Hepatocyte (in vitro differentiated cells): ENCODE measurements around the gene SLC13A3. TPM values are rescaled to one million over a fixed set of nuclear protein-coding genes. Genes with fewer than 3 reads are reported as not detected.

ENCODE experiments used
- DNase-seq: peaks from one replicate; pipeline ENCODE4 v3.0.0-alpha.2; 2016; ENCODE audit warnings: low spot score
- H2AFZ ChIP-seq: fragments of 200-600 bp; sonication (generic); 2 replicates; pipeline ENCODE4 v1.6.0; 2016; ENCODE audit warnings: antibody characterized with exemption, mild to moderate bottlenecking
- H3K27ac ChIP-seq: fragments of 200-600 bp; sonication (generic); 2 replicates; pipeline ENCODE4 v1.5.1; 2016; ENCODE audit warnings: mild to moderate bottlenecking
- H3K27me3 ChIP-seq: fragments of 200-600 bp; sonication (generic); 2 replicates; pipeline ENCODE4 v1.6.1; 2016
- H3K36me3 ChIP-seq: fragments of 200-600 bp; sonication (generic); replicated peaks from 2 replicates; pipeline ENCODE4 v1.5.1; 2016; ENCODE audit warnings: low read depth; ENCODE audit not compliant: insufficient read depth
- H3K4me1 ChIP-seq: fragments of 200-600 bp; sonication (generic); 2 replicates; pipeline ENCODE4 v1.5.1; 2016; ENCODE audit warnings: mild to moderate bottlenecking, moderate library complexity; ENCODE audit not compliant: insufficient read depth
- H3K4me2 ChIP-seq: fragments of 200-600 bp; sonication (generic); 2 replicates; pipeline ENCODE4 v1.6.0; 2016
- H3K4me3 ChIP-seq: fragments of 200-600 bp; sonication (generic); 2 replicates; pipeline ENCODE4 v1.5.1; 2016; ENCODE audit warnings: mild to moderate bottlenecking
- H3K79me2 ChIP-seq: fragments of 200-600 bp; sonication (generic); 2 replicates; pipeline ENCODE4 v1.6.0; 2017; ENCODE audit warnings: mild to moderate bottlenecking
- H3K9me2 ChIP-seq: fragments of 200-600 bp; sonication (generic); replicated peaks from 2 replicates; pipeline ENCODE4 v1.6.0; 2017; ENCODE audit warnings: mild to moderate bottlenecking; ENCODE audit not compliant: insufficient read depth
- H3K9me3 ChIP-seq: fragments of 200-600 bp; sonication (generic); 2 replicates; pipeline ENCODE4 v1.5.1; 2016; ENCODE audit warnings: low read depth, mild to moderate bottlenecking
- H4K20me1 ChIP-seq: fragments of 200-600 bp; sonication (generic); 2 replicates; pipeline ENCODE4 v1.6.0; 2016; ENCODE audit warnings: mild to moderate bottlenecking; ENCODE audit not compliant: insufficient read depth, poor library complexity, severe bottlenecking
- EZH2 ChIP-seq: fragments of 200-600 bp; sonication (generic); IDR thresholded peaks from 2 replicates; pipeline ENCODE4 v1.6.1; 2016; ENCODE audit warnings: antibody characterized with exemption, mild to moderate bottlenecking, borderline replicate concordance
- EZH2phosphoT487 ChIP-seq: fragments of 200-600 bp; sonication (generic); IDR thresholded peaks from one replicate; pipeline ENCODE4 v1.6.1; 2018; ENCODE audit warnings: antibody characterized with exemption, mild to moderate bottlenecking, low read depth, moderate library complexity; ENCODE audit not compliant: unreplicated experiment, severe bottlenecking
- WGBS: methylation state at CpG from one replicate; pipeline ENCODE4 v1.1.6; 2016; ENCODE audit warnings: low lambda C conversion rate; ENCODE audit errors: missing lambda C conversion rate; 5-methylcytosine and 5-hydroxymethylcytosine counted together
- polyA plus RNA-seq: library from polyadenylated mRNA; unstranded; fragments of >200 nt; fragmentation: Nextera tagmentation; extraction: Ambion mirVana; gene quantifications from 2 replicates; pipeline ENCODE4 v1.2.1, GENCODE V29; 2016
- total RNA-seq: library from RNA; depleted of rRNA; stranded (reverse); fragments of >200 nt; gene quantifications from 2 replicates; pipeline ENCODE4 v1.2.3, GENCODE V29; 2014
- TF ChIP-seq, protein P1 (sequence below): fragments of 200-600 bp; sonication (generic); IDR thresholded peaks from 2 replicates; pipeline ENCODE4 v1.5.1; 2016; ENCODE audit warnings: antibody characterized with exemption, mild to moderate bottlenecking; ENCODE audit not compliant: poor library complexity

SLC13A3 gene
- total and polyA plus RNA-seq, 2 experiments from 2014 or later = 1.8 to 9.4 TPM

DNA sequence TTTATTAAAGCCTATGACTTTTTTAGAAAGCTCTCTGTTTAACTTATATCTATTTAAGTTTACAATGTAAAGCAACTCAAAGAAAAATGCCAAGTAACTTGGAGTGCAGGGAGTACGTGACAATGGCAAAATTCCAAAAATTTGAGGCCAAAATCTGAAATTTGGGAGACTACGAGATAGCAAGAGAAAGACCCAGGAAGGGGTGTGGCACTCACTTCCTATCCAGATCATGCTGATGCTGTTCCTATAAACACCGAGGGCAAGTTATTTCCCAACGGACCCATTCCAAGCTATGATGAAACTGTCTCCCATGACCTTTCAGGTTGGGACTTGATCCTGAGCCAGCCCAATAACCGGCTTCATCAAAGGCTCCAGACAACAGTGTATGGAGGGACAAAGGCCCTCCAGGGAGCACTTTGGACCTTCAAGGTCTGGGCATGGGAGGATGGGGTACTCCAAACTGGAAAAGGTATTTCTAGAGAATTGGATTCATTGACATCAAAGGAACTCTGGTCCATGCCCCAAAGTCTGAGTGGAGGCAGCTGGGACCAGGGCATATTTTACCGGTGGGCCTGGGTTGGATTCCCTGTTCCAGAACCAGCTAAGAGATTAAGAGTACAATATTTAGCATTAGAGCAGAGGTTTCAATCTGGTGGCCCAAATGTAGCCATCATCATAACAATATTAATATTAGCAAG lies 15.7 kb upstream of the SLC13A3 start:
- Histone ChIP-seq H2AFZ (no peak overlapping the region), H3K36me3 (no peaks in the 10 kb centered on the region), H3K4me1 (no peaks in the 10 kb centered on the region), H3K9me2 (no peaks in the 10 kb centered on the region), H3K9me3 (no peaks in the 10 kb centered on the region), H3K4me3 (no peak overlapping the region), H3K4me2 (no peak overlapping the region), H3K79me2 (no peaks in the 10 kb centered on the region), H3K27ac (no peak overlapping the region), H4K20me1 (no peaks in the 10 kb centered on the region), H3K27me3 (no peaks in the 10 kb centered on the region)
- DNase-seq = no peak
- TF ChIP-seq, protein P1, sequence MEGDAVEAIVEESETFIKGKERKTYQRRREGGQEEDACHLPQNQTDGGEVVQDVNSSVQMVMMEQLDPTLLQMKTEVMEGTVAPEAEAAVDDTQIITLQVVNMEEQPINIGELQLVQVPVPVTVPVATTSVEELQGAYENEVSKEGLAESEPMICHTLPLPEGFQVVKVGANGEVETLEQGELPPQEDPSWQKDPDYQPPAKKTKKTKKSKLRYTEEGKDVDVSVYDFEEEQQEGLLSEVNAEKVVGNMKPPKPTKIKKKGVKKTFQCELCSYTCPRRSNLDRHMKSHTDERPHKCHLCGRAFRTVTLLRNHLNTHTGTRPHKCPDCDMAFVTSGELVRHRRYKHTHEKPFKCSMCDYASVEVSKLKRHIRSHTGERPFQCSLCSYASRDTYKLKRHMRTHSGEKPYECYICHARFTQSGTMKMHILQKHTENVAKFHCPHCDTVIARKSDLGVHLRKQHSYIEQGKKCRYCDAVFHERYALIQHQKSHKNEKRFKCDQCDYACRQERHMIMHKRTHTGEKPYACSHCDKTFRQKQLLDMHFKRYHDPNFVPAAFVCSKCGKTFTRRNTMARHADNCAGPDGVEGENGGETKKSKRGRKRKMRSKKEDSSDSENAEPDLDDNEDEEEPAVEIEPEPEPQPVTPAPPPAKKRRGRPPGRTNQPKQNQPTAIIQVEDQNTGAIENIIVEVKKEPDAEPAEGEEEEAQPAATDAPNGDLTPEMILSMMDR = no peak
- TF ChIP-seq EZH2phosphoT487 (no peak), EZH2 (no peak)
- 86% methylated on average over 6 of the region's 6 CpGs for WGBS

- H3K27ac ChIP-seq = no peak overlapping the region
- no peaks in the 10 kb centered on the region for H3K36me3 ChIP-seq
- no peaks in the 10 kb centered on the region for H3K27me3 ChIP-seq
- no peak overlapping the region for H3K4me2 ChIP-seq
- no peaks in the 10 kb centered on the region for H3K9me3 ChIP-seq
- H3K4me1 ChIP-seq = no peaks in the 10 kb centered on the region
- no peaks in the 10 kb centered on the region for H3K9me2 ChIP-seq
- no peaks in the 10 kb centered on the region for H4K20me1 ChIP-seq
- no peak overlapping the region for H2AFZ ChIP-seq
- TF ChIP-seq EZH2phosphoT487 (no peak), EZH2 (no peak)
- TF ChIP-seq, protein P1 = no peak
- H3K4me3 ChIP-seq = no peak overlapping the region
- no peak for DNase-seq
- WGBS = 98% methylated on average over 3 of the region's 3 CpGs
- no peaks in the 10 kb centered on the region for H3K79me2 ChIP-seq
These were observed 15.0 kb upstream of the SLC13A3 start for GRCh38 chr20:46666306-46666705.

DNA sequence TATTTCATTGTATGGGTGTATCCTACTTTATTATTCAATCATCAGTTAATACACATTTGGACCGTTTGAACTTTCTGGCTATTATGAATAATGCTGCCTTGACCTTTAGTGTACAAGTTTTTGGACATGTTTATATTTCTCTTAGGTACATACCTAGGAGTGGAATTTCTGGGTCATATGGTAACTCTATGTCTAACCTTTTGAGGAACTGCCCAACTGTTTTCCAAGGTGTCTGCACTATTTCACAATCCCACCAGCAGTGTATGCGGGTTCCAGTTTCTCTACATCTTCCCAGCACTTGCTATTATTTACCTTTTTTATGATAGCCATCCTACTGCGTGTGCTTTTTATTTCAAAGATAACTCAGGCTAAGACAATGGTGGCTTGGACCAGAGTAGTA lies 14.3 kb upstream of the SLC13A3 start:
- Histone ChIP-seq H3K79me2 (no peaks in the 10 kb centered on the region), H3K9me3 (no peaks in the 10 kb centered on the region), H2AFZ (no peak overlapping the region), H3K4me3 (no peak overlapping the region), H3K36me3 (no peaks in the 10 kb centered on the region), H3K9me2 (no peaks in the 10 kb centered on the region), H3K4me1 (no peaks in the 10 kb centered on the region), H3K4me2 (no peak overlapping the region), H3K27me3 (no peaks in the 10 kb centered on the region), H3K27ac (no peak overlapping the region), H4K20me1 (no peaks in the 10 kb centered on the region)
- 82% methylated on average over 3 of the region's 3 CpGs for WGBS
- no peak for DNase-seq
- TF ChIP-seq EZH2phosphoT487 (no peak), EZH2 (no peak)
- TF ChIP-seq, protein P1 = no peak
